ENCODE data around the gene ADA. TPM values are rescaled to one million over a fixed set of nuclear protein-coding genes. Genes with fewer than 3 reads are reported as not detected.

The ADA gene
- total RNA-seq, 4 donors from 2014 or later, result 2.2 to 5.1 (median 3.0) TPM

GRCh38 chr20:44574372-44574771 lies 77.1 kb downstream of the ADA start:
- ATAC-seq (no peak), DNase-seq (no peak)
- no peaks in the 10 kb centered on the region for H3K27me3 ChIP-seq
- H3K4me3 ChIP-seq, result no peak overlapping the region
- TF ChIP-seq CTCF (IDR thresholded peaks at IDR 0.05 in 4 of 5, conservative IDR thresholded peaks at IDR 0.05 in 1 of 5) (no peak), POLR2A (IDR thresholded peaks at IDR 0.05) (no peak)
- H3K9me3 ChIP-seq, result no peaks in the 10 kb centered on the region
- no peaks in the 10 kb centered on the region for H3K36me3 ChIP-seq
- in situ Hi-C loops (cut with MboI; ENCODE audit: low sequenced_read_pairs in 4 of 4), result no loop called here
- peaks cover 57 to 72% of the 10 kb centered on the region in 2 donors for H3K4me1 ChIP-seq
- peak overlapping the region; percentile 89 to 98 (median 94) for H3K27ac ChIP-seq
- intact Hi-C loops (cut with DNase I; ENCODE audit: low total_unique reads), result no loop called here

DNA sequence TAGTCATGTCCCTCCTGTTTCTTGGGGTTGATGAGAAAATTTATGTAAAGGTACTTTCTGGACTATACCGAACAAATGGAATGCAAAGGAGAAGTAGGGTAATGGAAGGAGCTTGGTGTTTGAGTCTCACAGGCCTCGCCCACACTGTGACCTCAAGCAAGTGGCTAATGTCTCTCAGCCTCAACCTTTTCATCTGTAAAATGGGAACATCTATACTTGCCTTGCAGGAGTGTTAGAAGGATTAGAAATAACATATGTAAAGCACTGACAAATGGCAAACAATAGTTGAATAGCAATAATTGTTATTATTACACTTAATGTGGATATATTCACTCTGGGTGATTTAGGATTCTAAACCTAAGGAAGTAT lies 78.0 kb downstream of the ADA start:
- intact Hi-C loops (cut with DNase I; ENCODE audit: low total_unique reads), result no loop called here
- Histone ChIP-seq H3K27ac (peak overlapping the region; percentile 89 to 98 (median 94)), H3K4me3 (peak overlapping the region in 1 of 4 donors; percentile 24), H3K36me3 (no peaks in the 10 kb centered on the region), H3K4me1 (peaks cover 52 to 64% of the 10 kb centered on the region in 2 donors), H3K27me3 (no peaks in the 10 kb centered on the region), H3K9me3 (no peaks in the 10 kb centered on the region)
- TF ChIP-seq CTCF (IDR thresholded peaks at IDR 0.05 in 4 of 5, conservative IDR thresholded peaks at IDR 0.05 in 1 of 5), result no peak
- TF ChIP-seq POLR2A (IDR thresholded peaks at IDR 0.05), result no peak
- in situ Hi-C loops (cut with MboI; ENCODE audit: low sequenced_read_pairs in 4 of 4), result no loop called here
- no peak for DNase-seq
- no peak for ATAC-seq

GRCh38 chr20:44572551-44573500 lies 78.7 kb downstream of the ADA start:
- intact Hi-C loops (cut with DNase I; ENCODE audit: low total_unique reads), result no loop called here
- DNase-seq, result peak; percentile 73 to 85
- Histone ChIP-seq H3K4me1 (peaks cover 46 to 60% of the 10 kb centered on the region in 2 donors), H3K27ac (peak overlapping the region; percentile 89 to 98 (median 94)), H3K4me3 (peak overlapping the region; percentile 4 to 24 (median 16)), H3K9me3 (no peaks in the 10 kb centered on the region), H3K27me3 (no peaks in the 10 kb centered on the region), H3K36me3 (no peaks in the 10 kb centered on the region)
- in situ Hi-C loops (cut with MboI; ENCODE audit: low sequenced_read_pairs in 4 of 4), result no loop called here
- no peak for TF ChIP-seq CTCF (IDR thresholded peaks at IDR 0.05 in 4 of 5, conservative IDR thresholded peaks at IDR 0.05 in 1 of 5)
- peak in 1 of 2 donors; percentile 65 for TF ChIP-seq POLR2A (IDR thresholded peaks at IDR 0.05)
- ATAC-seq, result peak; percentile 85 to 89

GRCh38 chr20:44571362-44571988 lies 80.0 kb downstream of the ADA start:
- no peak overlapping the region for H3K4me3 ChIP-seq
- ATAC-seq (no peak), DNase-seq (no peak)
- H3K27ac ChIP-seq, result peak overlapping the region; percentile 89 to 98 (median 94)
- TF ChIP-seq CTCF (IDR thresholded peaks at IDR 0.05 in 4 of 5, conservative IDR thresholded peaks at IDR 0.05 in 1 of 5) (no peak), POLR2A (IDR thresholded peaks at IDR 0.05) (no peak)
- no peaks in the 10 kb centered on the region for H3K9me3 ChIP-seq
- H3K36me3 ChIP-seq, result no peaks in the 10 kb centered on the region
- intact Hi-C loops (cut with DNase I; ENCODE audit: low total_unique reads), result no loop called here
- in situ Hi-C loops (cut with MboI; ENCODE audit: low sequenced_read_pairs in 4 of 4), result no loop called here
- H3K4me1 ChIP-seq, result peaks cover 33 to 47% of the 10 kb centered on the region in 2 donors
- H3K27me3 ChIP-seq, result no peaks in the 10 kb centered on the region
